Measurements from ENCODE around the gene LRRC7. TPM values are rescaled to one million over a fixed set of nuclear protein-coding genes. Genes with fewer than 3 reads are reported as not detected.

LRRC7 gene
- total RNA-seq, 4 donors from 2014 or later, result 0.07 to 1.9 (median 0.62) TPM

- TF ChIP-seq EP300 (IDR thresholded peaks at IDR 0.05) (no peak), POLR2A (IDR thresholded peaks at IDR 0.05) (no peak), POLR2AphosphoS5 (IDR thresholded peaks at IDR 0.05) (no peak)
- TF ChIP-seq, protein P1, sequence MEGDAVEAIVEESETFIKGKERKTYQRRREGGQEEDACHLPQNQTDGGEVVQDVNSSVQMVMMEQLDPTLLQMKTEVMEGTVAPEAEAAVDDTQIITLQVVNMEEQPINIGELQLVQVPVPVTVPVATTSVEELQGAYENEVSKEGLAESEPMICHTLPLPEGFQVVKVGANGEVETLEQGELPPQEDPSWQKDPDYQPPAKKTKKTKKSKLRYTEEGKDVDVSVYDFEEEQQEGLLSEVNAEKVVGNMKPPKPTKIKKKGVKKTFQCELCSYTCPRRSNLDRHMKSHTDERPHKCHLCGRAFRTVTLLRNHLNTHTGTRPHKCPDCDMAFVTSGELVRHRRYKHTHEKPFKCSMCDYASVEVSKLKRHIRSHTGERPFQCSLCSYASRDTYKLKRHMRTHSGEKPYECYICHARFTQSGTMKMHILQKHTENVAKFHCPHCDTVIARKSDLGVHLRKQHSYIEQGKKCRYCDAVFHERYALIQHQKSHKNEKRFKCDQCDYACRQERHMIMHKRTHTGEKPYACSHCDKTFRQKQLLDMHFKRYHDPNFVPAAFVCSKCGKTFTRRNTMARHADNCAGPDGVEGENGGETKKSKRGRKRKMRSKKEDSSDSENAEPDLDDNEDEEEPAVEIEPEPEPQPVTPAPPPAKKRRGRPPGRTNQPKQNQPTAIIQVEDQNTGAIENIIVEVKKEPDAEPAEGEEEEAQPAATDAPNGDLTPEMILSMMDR (IDR thresholded peaks at IDR 0.05), result no peak
- no peak overlapping the region for H3K4me3 ChIP-seq
- H3K27ac ChIP-seq, result no peak overlapping the region
- no peaks in the 10 kb centered on the region for H3K36me3 ChIP-seq
- no peak for ATAC-seq
- H3K27me3 ChIP-seq, result no peaks in the 10 kb centered on the region
- no peaks in the 10 kb centered on the region for H3K4me1 ChIP-seq
- H3K9me3 ChIP-seq, result no peaks in the 10 kb centered on the region
- 100% methylated on average over 1 of the region's 5 CpGs; no CpG with 5 or more reads in 1 of the 2 donors for WGBS, 2 donors (ENCODE audit: low coverage in 1 of 2)
These were observed 219.4 kb downstream of the LRRC7 start for GRCh38 chr1:69787151-69787550.

- no peak for ATAC-seq
- 29 to 56% methylated on average over 1 of the region's 1 CpG for WGBS, 2 donors (ENCODE audit: low coverage in 1 of 2)
These were observed 223.6 kb downstream of the LRRC7 start for GRCh38 chr1:69791311-69791710.

DNA sequence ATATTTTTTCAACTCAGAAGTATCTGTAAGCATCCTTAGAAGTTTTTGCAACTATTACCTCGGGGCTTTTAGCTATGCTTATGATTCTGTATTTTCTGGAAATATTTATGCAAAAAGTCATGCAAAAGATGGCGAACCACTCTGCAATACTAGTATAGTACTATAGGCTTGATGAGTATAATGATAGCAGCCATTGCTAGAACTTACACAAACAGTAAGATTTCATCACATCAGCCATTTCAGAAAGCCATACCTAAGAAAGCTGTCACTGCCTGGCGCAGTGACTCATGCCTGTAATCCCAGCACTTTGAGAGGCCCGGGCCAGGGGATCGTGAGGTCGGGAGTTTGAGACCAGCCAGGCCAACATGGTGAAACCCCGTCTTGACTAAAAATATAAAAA is 227.1 kb downstream of the LRRC7 start:
- Histone ChIP-seq H3K4me1 (no peaks in the 10 kb centered on the region), H3K27ac (no peak overlapping the region), H3K27me3 (no peaks in the 10 kb centered on the region), H3K9me3 (no peaks in the 10 kb centered on the region), H3K4me3 (no peak overlapping the region), H3K36me3 (no peaks in the 10 kb centered on the region)
- WGBS, 2 donors (ENCODE audit: low coverage in 1 of 2), result 78 to 97% methylated on average over 2 to 7 of the region's 7 CpGs
- no peak for ATAC-seq
- TF ChIP-seq EP300 (IDR thresholded peaks at IDR 0.05), result no peak
- TF ChIP-seq, protein P1 (IDR thresholded peaks at IDR 0.05), result no peak
- no peak for TF ChIP-seq POLR2A (IDR thresholded peaks at IDR 0.05)
- no peak for TF ChIP-seq POLR2AphosphoS5 (IDR thresholded peaks at IDR 0.05)

More at GRCh38 chr1:69791311-69791710, 223.6 kb downstream of the LRRC7 start:
- TF ChIP-seq POLR2AphosphoS5 (IDR thresholded peaks at IDR 0.05), result no peak
- Histone ChIP-seq H3K36me3 (no peaks in the 10 kb centered on the region), H3K27ac (no peak overlapping the region), H3K4me1 (no peaks in the 10 kb centered on the region), H3K9me3 (no peaks in the 10 kb centered on the region), H3K4me3 (no peak overlapping the region), H3K27me3 (no peaks in the 10 kb centered on the region)

GRCh38 chr1:69814926-69815325 is 247.2 kb downstream of the LRRC7 start:
- H3K4me1 ChIP-seq, result no peaks in the 10 kb centered on the region

GRCh38 chr1:69824932-69825331 is 257.2 kb downstream of the LRRC7 start:
- no peak for ATAC-seq
- TF ChIP-seq POLR2AphosphoS5 (IDR thresholded peaks at IDR 0.05), result no peak
- TF ChIP-seq, protein P1 (IDR thresholded peaks at IDR 0.05), result no peak
- TF ChIP-seq POLR2A (IDR thresholded peaks at IDR 0.05), result no peak
- no peak for TF ChIP-seq EP300 (IDR thresholded peaks at IDR 0.05)
- no peaks in the 10 kb centered on the region for H3K9me3 ChIP-seq
- H3K27ac ChIP-seq, result no peak overlapping the region
- no peaks in the 10 kb centered on the region for H3K36me3 ChIP-seq
- no peaks in the 10 kb centered on the region for H3K27me3 ChIP-seq
- no peaks in the 10 kb centered on the region for H3K4me1 ChIP-seq
- H3K4me3 ChIP-seq, result no peak overlapping the region

More at GRCh38 chr1:69814926-69815325, 247.2 kb downstream of the LRRC7 start:
- WGBS, 2 donors (ENCODE audit: low coverage in 1 of 2), result 75 to 87% methylated on average over 2 of the region's 2 CpGs
- H3K9me3 ChIP-seq, result no peaks in the 10 kb centered on the region
- no peaks in the 10 kb centered on the region for H3K27me3 ChIP-seq
- no peak overlapping the region for H3K27ac ChIP-seq
- H3K36me3 ChIP-seq, result no peaks in the 10 kb centered on the region
- H3K4me3 ChIP-seq, result no peak overlapping the region
- TF ChIP-seq POLR2AphosphoS5 (IDR thresholded peaks at IDR 0.05), result no peak
- no peak for ATAC-seq

DNA sequence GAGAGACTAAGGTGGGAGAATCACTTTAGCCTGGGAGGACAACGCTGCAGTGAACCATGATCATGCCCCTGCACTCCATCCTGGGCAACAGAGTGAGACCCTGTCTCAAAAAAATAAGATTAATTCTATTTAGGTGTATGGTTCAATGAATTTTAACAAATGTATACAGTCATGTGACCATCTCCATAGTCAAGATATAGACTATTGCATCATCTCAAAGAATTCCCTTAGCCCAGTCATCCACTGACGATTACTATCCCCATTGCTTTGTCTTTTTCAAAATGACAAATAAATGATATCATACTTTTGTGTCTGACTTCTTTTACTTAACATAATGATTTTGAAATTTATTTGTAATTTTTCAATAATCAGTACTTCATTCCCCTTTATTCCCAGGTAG is 260.0 kb downstream of the LRRC7 start:
- H3K27me3 ChIP-seq, result no peaks in the 10 kb centered on the region
- 84 to 87% methylated on average over 2 of the region's 2 CpGs for WGBS, 2 donors (ENCODE audit: low coverage in 1 of 2)
- ATAC-seq, result no peak
- TF ChIP-seq POLR2AphosphoS5 (IDR thresholded peaks at IDR 0.05), result no peak
- H3K9me3 ChIP-seq, result peaks cover 0 to 1% (median 0%) of the 10 kb centered on the region in 3 donors
- H3K36me3 ChIP-seq, result no peaks in the 10 kb centered on the region
- H3K27ac ChIP-seq, result no peak overlapping the region
- no peaks in the 10 kb centered on the region for H3K4me1 ChIP-seq
- H3K4me3 ChIP-seq, result no peak overlapping the region

All from gastroesophageal sphincter (tissue), 4 donors.